Thoracic aorta (tissue), 2 donors: ENCODE measurements around the gene DNM3. TPM values are rescaled to one million over a fixed set of nuclear protein-coding genes. Genes with fewer than 3 reads are reported as not detected.

Experiments used
- ATAC-seq: fragments of 150-250 bp; one replicate; pipeline ENCODE4 v1.8.0; 2017; ENCODE audit warnings: low read depth; ENCODE audit not compliant: insufficient number of reproducible peaks, low FRiP score
- DNase-seq: peaks from one replicate; pipeline ENCODE4 v3.0.0-alpha.2; 2020; ENCODE audit warnings: low spot score
- H3K27ac ChIP-seq, 2 donors: fragments of 200-600 bp; sonication (generic); 1 replicate in 1 of 2; 2 replicates in 1 of 2; pipeline ENCODE4 v1.5.1; 2016; ENCODE audit warnings: mild to moderate bottlenecking in 2 of 2, moderate library complexity in 2 of 2
- H3K27me3 ChIP-seq: fragments of 200-600 bp; sonication (generic); replicated peaks from 2 replicates; pipeline ENCODE4 v1.6.0; 2016; ENCODE audit warnings: mild to moderate bottlenecking; ENCODE audit not compliant: insufficient read depth
- H3K36me3 ChIP-seq: fragments of 200-600 bp; sonication (generic); one replicate; pipeline ENCODE4 v1.5.1; 2016
- H3K4me1 ChIP-seq, 2 donors: fragments of 200-600 bp; sonication (generic); 1 replicate in 1 of 2; 2 replicates in 1 of 2; pipeline versions ENCODE4 v1.5.1 to v1.6.0; 2016; ENCODE audit warnings: low read depth in 2 of 2, mild to moderate bottlenecking in 1 of 2; ENCODE audit not compliant: control insufficient read depth in 1 of 2
- H3K4me3 ChIP-seq: fragments of 200-600 bp; sonication (generic); 2 replicates; pipeline ENCODE4 v1.5.1; 2016; ENCODE audit warnings: mild to moderate bottlenecking
- H3K9me3 ChIP-seq: fragments of 200-600 bp; sonication (generic); 2 replicates; pipeline ENCODE4 v1.5.1; 2016
- total RNA-seq, 2 donors: library from RNA; depleted of rRNA; stranded (reverse); fragments of >200 nt; gene quantifications; one replicate each; pipeline versions ENCODE4 v1.1.0 to v1.2.3, GENCODE V29; 2016
- TF ChIP-seq, protein P1 (sequence below): fragments of 200-600 bp; sonication (generic); IDR thresholded peaks from one replicate; pipeline ENCODE4 v1.5.1; 2019; ENCODE audit warnings: antibody characterized with exemption

DNM3 gene
- total RNA-seq, 2 donors from 2014 or later, result 5.8 to 7.5 TPM

- peaks cover 0 to 3% of the 10 kb centered on the region in 2 donors for H3K4me1 ChIP-seq
- DNase-seq (no peak), ATAC-seq (no peak)
- TF ChIP-seq, protein P1, sequence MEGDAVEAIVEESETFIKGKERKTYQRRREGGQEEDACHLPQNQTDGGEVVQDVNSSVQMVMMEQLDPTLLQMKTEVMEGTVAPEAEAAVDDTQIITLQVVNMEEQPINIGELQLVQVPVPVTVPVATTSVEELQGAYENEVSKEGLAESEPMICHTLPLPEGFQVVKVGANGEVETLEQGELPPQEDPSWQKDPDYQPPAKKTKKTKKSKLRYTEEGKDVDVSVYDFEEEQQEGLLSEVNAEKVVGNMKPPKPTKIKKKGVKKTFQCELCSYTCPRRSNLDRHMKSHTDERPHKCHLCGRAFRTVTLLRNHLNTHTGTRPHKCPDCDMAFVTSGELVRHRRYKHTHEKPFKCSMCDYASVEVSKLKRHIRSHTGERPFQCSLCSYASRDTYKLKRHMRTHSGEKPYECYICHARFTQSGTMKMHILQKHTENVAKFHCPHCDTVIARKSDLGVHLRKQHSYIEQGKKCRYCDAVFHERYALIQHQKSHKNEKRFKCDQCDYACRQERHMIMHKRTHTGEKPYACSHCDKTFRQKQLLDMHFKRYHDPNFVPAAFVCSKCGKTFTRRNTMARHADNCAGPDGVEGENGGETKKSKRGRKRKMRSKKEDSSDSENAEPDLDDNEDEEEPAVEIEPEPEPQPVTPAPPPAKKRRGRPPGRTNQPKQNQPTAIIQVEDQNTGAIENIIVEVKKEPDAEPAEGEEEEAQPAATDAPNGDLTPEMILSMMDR, result no peak
- H3K4me3 ChIP-seq, result no peak overlapping the region
- H3K9me3 ChIP-seq, result no peaks in the 10 kb centered on the region
- H3K36me3 ChIP-seq, result no peaks in the 10 kb centered on the region
- H3K27me3 ChIP-seq, result no peaks in the 10 kb centered on the region
- H3K27ac ChIP-seq, result no peak overlapping the region
These were observed 612.3 kb downstream of the DNM3 start for GRCh38 chr1:172453607-172454006.

DNA sequence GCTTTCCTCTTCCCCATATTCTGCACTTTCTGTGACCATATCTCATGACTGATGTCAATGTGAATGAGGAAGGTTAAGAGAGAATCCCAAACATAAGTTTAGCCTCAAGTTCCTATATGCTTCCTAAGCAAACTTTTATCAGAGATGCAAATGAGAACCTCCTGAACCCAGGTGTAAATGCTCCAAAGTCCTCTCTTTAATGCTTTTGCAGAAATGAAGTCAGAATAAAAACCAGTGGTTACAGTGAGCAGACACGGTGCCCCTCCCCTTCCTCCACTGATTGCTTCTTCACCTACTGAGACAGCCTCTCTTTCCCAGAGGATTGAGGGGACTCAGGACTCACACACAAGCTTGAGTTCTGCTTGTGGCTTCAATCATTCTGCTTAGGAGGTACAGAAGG lies 614.2 kb downstream of the DNM3 start:
- Histone ChIP-seq H3K4me3 (no peak overlapping the region), H3K36me3 (no peaks in the 10 kb centered on the region), H3K27ac (no peak overlapping the region), H3K4me1 (no peaks in the 10 kb centered on the region), H3K27me3 (no peaks in the 10 kb centered on the region), H3K9me3 (no peaks in the 10 kb centered on the region)
- ATAC-seq (no peak), DNase-seq (no peak)
- TF ChIP-seq, protein P1, result no peak

- Histone ChIP-seq H3K27ac (no peak overlapping the region), H3K36me3 (no peaks in the 10 kb centered on the region), H3K27me3 (no peaks in the 10 kb centered on the region), H3K4me3 (no peak overlapping the region), H3K4me1 (no peaks in the 10 kb centered on the region), H3K9me3 (no peaks in the 10 kb centered on the region)
- DNase-seq, result no peak
- no peak for ATAC-seq
- TF ChIP-seq, protein P1, result no peak
These were observed 615.1 kb downstream of the DNM3 start for GRCh38 chr1:172456344-172456769.

GRCh38 chr1:172457479-172458130 lies 616.3 kb downstream of the DNM3 start:
- no peak for ATAC-seq

GRCh38 chr1:172460177-172460576 lies 618.9 kb downstream of the DNM3 start:
- no peak for DNase-seq
- ATAC-seq, result no peak
- no peak overlapping the region for H3K27ac ChIP-seq
- no peaks in the 10 kb centered on the region for H3K9me3 ChIP-seq
- H3K4me1 ChIP-seq, result no peaks in the 10 kb centered on the region
- no peak overlapping the region for H3K4me3 ChIP-seq
- H3K27me3 ChIP-seq, result no peaks in the 10 kb centered on the region
- no peaks in the 10 kb centered on the region for H3K36me3 ChIP-seq
- TF ChIP-seq, protein P1, result no peak

More at GRCh38 chr1:172457479-172458130, 616.3 kb downstream of the DNM3 start:
- TF ChIP-seq, protein P1, result no peak
- Histone ChIP-seq H3K36me3 (no peaks in the 10 kb centered on the region), H3K27ac (no peak overlapping the region), H3K4me1 (no peaks in the 10 kb centered on the region), H3K9me3 (no peaks in the 10 kb centered on the region), H3K27me3 (no peaks in the 10 kb centered on the region), H3K4me3 (no peak overlapping the region)
- DNase-seq, result no peak
